ENCODE measurements around the gene MCF2L.

MCF2L gene

GRCh38 chr13:112977525-112977924, 8.5 kb downstream of the MCF2L start:
- no peak for DNase-seq (ENCODE audit: extremely low spot score, insufficient read length, low read depth)
- FAIRE-seq, result no peak

- no peak for DNase-seq (ENCODE audit: extremely low spot score, insufficient read length, low read depth)
- no peak for FAIRE-seq
These were observed 9.8 kb downstream of the MCF2L start for GRCh38 chr13:112978561-112979405.

GRCh38 chr13:112979406-112979902, 10.4 kb downstream of the MCF2L start:
- DNase-seq (ENCODE audit: extremely low spot score, insufficient read length, low read depth) (no peak), FAIRE-seq (no peak)

GRCh38 chr13:112980434-112980833, 11.4 kb downstream of the MCF2L start:
- FAIRE-seq (no peak), DNase-seq (ENCODE audit: extremely low spot score, insufficient read length, low read depth) (no peak)

GRCh38 chr13:112981451-112981850, 12.4 kb downstream of the MCF2L start:
- FAIRE-seq, result no peak
- DNase-seq (ENCODE audit: extremely low spot score, insufficient read length, low read depth), result no peak

GRCh38 chr13:112982281-112983041, 13.4 kb downstream of the MCF2L start:
- no peak for FAIRE-seq
- no peak for DNase-seq (ENCODE audit: extremely low spot score, insufficient read length, low read depth)

GRCh38 chr13:112983042-112983305, 14.0 kb downstream of the MCF2L start:
- DNase-seq (ENCODE audit: extremely low spot score, insufficient read length, low read depth), result no peak

GRCh38 chr13:112983428-112984196, 14.6 kb downstream of the MCF2L start:
- FAIRE-seq (no peak), DNase-seq (ENCODE audit: extremely low spot score, insufficient read length, low read depth) (no peak)

More at GRCh38 chr13:112983042-112983305, 14.0 kb downstream of the MCF2L start:
- FAIRE-seq, result no peak

- FAIRE-seq (no peak), DNase-seq (ENCODE audit: extremely low spot score, insufficient read length, low read depth) (no peak)
These were observed 15.5 kb downstream of the MCF2L start for GRCh38 chr13:112984501-112984900.

- FAIRE-seq, result no peak
- no peak for DNase-seq (ENCODE audit: extremely low spot score, insufficient read length, low read depth)
These were observed 16.2 kb downstream of the MCF2L start for GRCh38 chr13:112984954-112985802.

- DNase-seq (ENCODE audit: extremely low spot score, insufficient read length, low read depth), result no peak
- FAIRE-seq, result no peak
These were observed 16.9 kb downstream of the MCF2L start for GRCh38 chr13:112985803-112986408.

GRCh38 chr13:112986470-112986869, 17.5 kb downstream of the MCF2L start:
- DNase-seq (ENCODE audit: extremely low spot score, insufficient read length, low read depth) (no peak), FAIRE-seq (no peak)

- no peak for FAIRE-seq
- no peak for DNase-seq (ENCODE audit: extremely low spot score, insufficient read length, low read depth)
These were observed 18.1 kb downstream of the MCF2L start for GRCh38 chr13:112986946-112987681.

GRCh38 chr13:112987682-112988024, 18.6 kb downstream of the MCF2L start:
- FAIRE-seq, result no peak
- DNase-seq (ENCODE audit: extremely low spot score, insufficient read length, low read depth), result no peak

GRCh38 chr13:112990783-112991182, 21.8 kb downstream of the MCF2L start:
- no peak for DNase-seq (ENCODE audit: extremely low spot score, insufficient read length, low read depth)
- no peak for FAIRE-seq

- FAIRE-seq (no peak), DNase-seq (ENCODE audit: extremely low spot score, insufficient read length, low read depth) (no peak)
These were observed 22.6 kb downstream of the MCF2L start for GRCh38 chr13:112991609-112992008.

GRCh38 chr13:112992931-112993680, 24.1 kb downstream of the MCF2L start:
- FAIRE-seq (no peak), DNase-seq (ENCODE audit: extremely low spot score, insufficient read length, low read depth) (no peak)
